ENCODE measurements around the gene CD320.
A peak's percentile ranks its signal among the peaks of the same experiment; 100 is the strongest.
"Not testable (repeated sequence)": the region's sequence is repeated elsewhere in the genome, so short reads cannot be mapped to it uniquely, and the experiment has no call there.

The CD320 gene

GRCh38 chr19:8307400-8307964 lies 676 bp downstream of the CD320 start:
- Mint-ChIP-seq H3K27ac (peak overlapping the region; percentile 92), H3K36me3 (ENCODE audit: low read depth) (peaks cover 8% of the 10 kb centered on the region), H3K4me3 (peak overlapping the region; percentile 94), H3K27me3 (ENCODE audit: low read depth) (no peaks in the 10 kb centered on the region), H3K9me3 (no peaks in the 10 kb centered on the region), H3K4me1 (ENCODE audit: low read depth) (peaks cover 25% of the 10 kb centered on the region)
- no peak for DNase-seq (ENCODE audit: low spot score)

- Mint-ChIP-seq H3K27ac (no peak overlapping the region), H3K36me3 (ENCODE audit: low read depth) (peaks cover 11% of the 10 kb centered on the region), H3K4me3 (peak overlapping the region; percentile 94), H3K4me1 (ENCODE audit: low read depth) (peaks cover 25% of the 10 kb centered on the region), H3K9me3 (no peaks in the 10 kb centered on the region), H3K27me3 (ENCODE audit: low read depth) (no peaks in the 10 kb centered on the region)
- no peak for DNase-seq (ENCODE audit: low spot score)
Measured at GRCh38 chr19:8306235-8307054, 1.7 kb downstream of the CD320 start.

DNA sequence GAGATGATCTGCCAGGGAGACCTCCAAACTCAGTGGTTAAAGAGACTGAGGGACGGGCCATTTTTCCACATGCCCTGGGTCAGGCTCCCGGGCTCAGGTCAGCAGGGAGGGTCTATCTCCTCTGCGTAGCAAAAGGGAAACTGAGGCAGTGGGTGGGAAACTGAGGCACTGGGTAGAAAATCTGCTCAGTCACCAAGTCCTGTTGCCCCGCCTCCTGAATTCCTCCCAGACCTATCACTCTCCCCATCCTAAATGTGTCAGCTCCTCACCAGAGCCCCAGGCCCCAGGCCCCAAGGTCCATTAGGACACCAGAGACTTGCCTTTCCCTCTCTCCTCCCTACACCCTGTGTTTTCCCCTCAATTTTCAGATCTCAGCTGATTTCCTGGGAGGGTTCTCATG lies 2.4 kb downstream of the CD320 start:
- Mint-ChIP-seq H3K27me3 (ENCODE audit: low read depth) (no peaks in the 10 kb centered on the region), H3K9me3 (no peaks in the 10 kb centered on the region), H3K27ac (no peak overlapping the region), H3K36me3 (ENCODE audit: low read depth) (peaks cover 8% of the 10 kb centered on the region), H3K4me1 (ENCODE audit: low read depth) (peaks cover 25% of the 10 kb centered on the region), H3K4me3 (no peak overlapping the region)
- DNase-seq (ENCODE audit: low spot score) = peak; percentile 2

GRCh38 chr19:8304841-8305621 lies 3.1 kb downstream of the CD320 start:
- Mint-ChIP-seq H3K4me1 (ENCODE audit: low read depth) (peaks cover 25% of the 10 kb centered on the region), H3K27ac (peak overlapping the region; percentile 41), H3K36me3 (ENCODE audit: low read depth) (peaks cover 8% of the 10 kb centered on the region), H3K27me3 (ENCODE audit: low read depth) (no peaks in the 10 kb centered on the region), H3K9me3 (no peaks in the 10 kb centered on the region), H3K4me3 (no peak overlapping the region)
- peak; percentile 11 for DNase-seq (ENCODE audit: low spot score)

- Mint-ChIP-seq H3K27ac (no peak overlapping the region), H3K27me3 (ENCODE audit: low read depth) (no peaks in the 10 kb centered on the region), H3K4me1 (ENCODE audit: low read depth) (peaks cover 15% of the 10 kb centered on the region), H3K4me3 (no peak overlapping the region), H3K9me3 (no peaks in the 10 kb centered on the region), H3K36me3 (ENCODE audit: low read depth) (peaks cover 2% of the 10 kb centered on the region)
- DNase-seq (ENCODE audit: low spot score) = no peak
Measured at GRCh38 chr19:8302734-8303133, 5.4 kb downstream of the CD320 start.

GRCh38 chr19:8302357-8302691 lies 5.8 kb downstream of the CD320 start:
- H3K27ac Mint-ChIP-seq = no peak overlapping the region
- H3K4me3 Mint-ChIP-seq = no peak overlapping the region
- peaks cover 2% of the 10 kb centered on the region for H3K36me3 Mint-ChIP-seq (ENCODE audit: low read depth)
- no peaks in the 10 kb centered on the region for H3K9me3 Mint-ChIP-seq
- peaks cover 11% of the 10 kb centered on the region for H3K4me1 Mint-ChIP-seq (ENCODE audit: low read depth)
- DNase-seq (ENCODE audit: low spot score) = no peak
- no peaks in the 10 kb centered on the region for H3K27me3 Mint-ChIP-seq (ENCODE audit: low read depth)

DNA sequence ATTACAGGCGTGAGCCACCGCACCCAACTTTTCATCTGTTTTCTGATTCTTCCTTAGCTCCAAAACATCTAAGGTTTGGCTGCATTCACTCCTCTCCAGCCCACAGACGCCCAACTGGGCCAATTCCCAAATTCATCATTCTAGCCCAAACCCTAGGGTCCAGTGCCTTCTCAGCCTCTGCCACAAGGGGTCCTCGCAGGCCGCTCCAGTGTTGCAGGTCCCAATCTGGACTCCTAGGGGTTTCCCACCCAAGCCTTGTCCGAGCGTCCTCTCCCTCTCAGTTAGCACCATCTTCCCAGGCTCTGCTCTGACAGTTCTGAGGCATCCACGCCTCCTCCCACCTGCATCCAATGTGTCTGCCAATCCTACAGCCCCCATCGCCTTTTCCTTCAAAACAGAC lies 16.8 kb downstream of the CD320 start:
- H3K4me3 Mint-ChIP-seq; H3K9me3 Mint-ChIP-seq; H3K27me3 Mint-ChIP-seq (ENCODE audit: low read depth); DNase-seq (ENCODE audit: low spot score); H3K27ac Mint-ChIP-seq; H3K4me1 Mint-ChIP-seq (ENCODE audit: low read depth); H3K36me3 Mint-ChIP-seq (ENCODE audit: low read depth): not testable (repeated sequence)

DNA sequence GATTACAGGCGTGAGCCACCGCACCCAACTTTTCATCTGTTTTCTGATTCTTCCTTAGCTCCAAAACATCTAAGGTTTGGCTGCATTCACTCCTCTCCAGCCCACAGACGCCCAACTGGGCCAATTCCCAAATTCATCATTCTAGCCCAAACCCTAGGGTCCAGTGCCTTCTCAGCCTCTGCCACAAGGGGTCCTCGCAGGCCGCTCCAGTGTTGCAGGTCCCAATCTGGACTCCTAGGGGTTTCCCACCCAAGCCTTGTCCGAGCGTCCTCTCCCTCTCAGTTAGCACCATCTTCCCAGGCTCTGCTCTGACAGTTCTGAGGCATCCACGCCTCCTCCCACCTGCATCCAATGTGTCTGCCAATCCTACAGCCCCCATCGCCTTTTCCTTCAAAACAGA lies 31.6 kb downstream of the CD320 start:
- H3K4me3 Mint-ChIP-seq; H3K27me3 Mint-ChIP-seq (ENCODE audit: low read depth); H3K36me3 Mint-ChIP-seq (ENCODE audit: low read depth); DNase-seq (ENCODE audit: low spot score); H3K9me3 Mint-ChIP-seq; H3K4me1 Mint-ChIP-seq (ENCODE audit: low read depth); H3K27ac Mint-ChIP-seq: not testable (repeated sequence)

DNA sequence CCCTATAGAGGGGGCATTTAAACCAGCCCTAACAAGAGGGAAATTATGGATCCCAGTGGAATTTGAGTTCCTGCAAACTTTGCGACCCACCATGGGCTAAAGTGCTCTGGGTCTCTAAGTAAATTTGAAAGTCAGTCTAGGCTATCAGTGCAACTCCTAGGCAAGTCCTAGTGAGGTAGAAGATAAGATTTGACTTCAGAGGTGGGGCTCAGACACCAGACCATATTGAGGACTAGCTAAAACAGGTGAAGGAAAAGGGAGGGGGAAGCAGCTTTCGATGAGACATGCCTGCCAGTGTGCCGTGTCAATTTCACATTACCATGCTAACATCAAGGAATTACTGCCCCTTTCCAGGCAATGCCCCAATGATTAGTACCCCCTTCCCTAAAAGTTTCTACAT lies 38.4 kb downstream of the CD320 start:
- H3K4me3 Mint-ChIP-seq = peak overlapping the region; percentile 87
- no peaks in the 10 kb centered on the region for H3K9me3 Mint-ChIP-seq
- peaks cover 13% of the 10 kb centered on the region for H3K4me1 Mint-ChIP-seq (ENCODE audit: low read depth)
- H3K36me3 Mint-ChIP-seq (ENCODE audit: low read depth) = no peaks in the 10 kb centered on the region
- H3K27me3 Mint-ChIP-seq (ENCODE audit: low read depth) = no peaks in the 10 kb centered on the region
- DNase-seq (ENCODE audit: low spot score) = no peak
- H3K27ac Mint-ChIP-seq = peak overlapping the region; percentile 95

GRCh38 chr19:8265872-8266271 lies 42.3 kb downstream of the CD320 start:
- no peaks in the 10 kb centered on the region for H3K27me3 Mint-ChIP-seq (ENCODE audit: low read depth)
- H3K9me3 Mint-ChIP-seq = no peaks in the 10 kb centered on the region
- no peak for DNase-seq (ENCODE audit: low spot score)
- H3K36me3 Mint-ChIP-seq (ENCODE audit: low read depth) = no peaks in the 10 kb centered on the region
- peaks cover 13% of the 10 kb centered on the region for H3K4me1 Mint-ChIP-seq (ENCODE audit: low read depth)
- no peak overlapping the region for H3K4me3 Mint-ChIP-seq
- no peak overlapping the region for H3K27ac Mint-ChIP-seq

- H3K36me3 Mint-ChIP-seq (ENCODE audit: low read depth); H3K27me3 Mint-ChIP-seq (ENCODE audit: low read depth); DNase-seq (ENCODE audit: low spot score); H3K4me1 Mint-ChIP-seq (ENCODE audit: low read depth); H3K9me3 Mint-ChIP-seq; H3K27ac Mint-ChIP-seq; H3K4me3 Mint-ChIP-seq: not testable (repeated sequence)
Measured at GRCh38 chr19:8264248-8264647, 43.9 kb downstream of the CD320 start.

DNA sequence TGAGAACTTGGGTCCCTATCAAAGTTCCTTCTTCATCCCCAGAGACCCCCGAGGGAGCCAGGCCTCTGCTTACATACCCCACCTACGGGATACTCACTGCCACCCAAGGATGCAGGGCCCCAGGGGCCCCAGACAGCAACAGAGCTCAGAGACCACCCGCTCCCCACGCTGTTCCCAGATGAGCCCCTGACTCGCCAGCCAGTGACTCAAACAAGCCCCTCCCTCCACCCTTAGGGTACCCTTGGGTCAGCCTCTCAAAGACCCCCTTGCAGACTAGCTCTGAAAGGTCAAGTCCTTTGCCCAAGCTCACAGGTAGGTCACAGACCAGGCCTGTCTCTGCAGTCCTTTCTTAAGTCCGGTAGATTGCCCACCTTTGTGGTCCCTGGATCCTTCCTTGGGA lies 45.7 kb downstream of the CD320 start:
- Mint-ChIP-seq H3K4me3 (no peak overlapping the region), H3K27ac (no peak overlapping the region), H3K9me3 (no peaks in the 10 kb centered on the region)

DNA sequence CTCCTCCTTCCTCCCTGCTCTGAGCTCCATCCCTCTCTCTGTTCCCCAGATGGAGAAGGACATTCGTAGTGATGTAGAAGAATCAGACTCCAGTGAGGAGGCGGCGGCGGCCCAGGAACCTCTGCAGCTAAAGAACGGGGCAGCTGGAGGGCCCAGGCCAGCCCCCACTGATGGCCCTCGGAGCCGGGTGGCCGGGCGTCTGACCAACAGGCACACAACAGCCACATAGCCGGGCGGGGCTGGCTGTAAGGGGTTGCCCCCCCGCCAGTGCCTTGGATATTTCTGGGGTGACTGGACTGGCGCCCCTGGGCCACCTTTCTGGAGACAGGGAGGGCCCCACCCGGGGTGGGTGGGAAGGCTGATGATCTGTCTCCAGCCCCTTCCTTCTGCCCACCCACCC lies 46.3 kb downstream of the CD320 start:
- no peak for DNase-seq (ENCODE audit: low spot score)
- Mint-ChIP-seq H3K9me3 (no peaks in the 10 kb centered on the region), H3K4me1 (ENCODE audit: low read depth) (peaks cover 9% of the 10 kb centered on the region), H3K36me3 (ENCODE audit: low read depth) (peaks cover 7% of the 10 kb centered on the region), H3K4me3 (no peak overlapping the region), H3K27me3 (ENCODE audit: low read depth) (no peaks in the 10 kb centered on the region), H3K27ac (no peak overlapping the region)

More for the DNA sequence above, 45.7 kb downstream of the CD320 start:
- no peaks in the 10 kb centered on the region for H3K27me3 Mint-ChIP-seq (ENCODE audit: low read depth)
- DNase-seq (ENCODE audit: low spot score) = no peak
- peaks cover 5% of the 10 kb centered on the region for H3K4me1 Mint-ChIP-seq (ENCODE audit: low read depth)
- peaks cover 2% of the 10 kb centered on the region for H3K36me3 Mint-ChIP-seq (ENCODE audit: low read depth)

GRCh38 chr19:8261347-8261746 lies 46.8 kb downstream of the CD320 start:
- no peaks in the 10 kb centered on the region for H3K9me3 Mint-ChIP-seq
- H3K36me3 Mint-ChIP-seq (ENCODE audit: low read depth) = peaks cover 7% of the 10 kb centered on the region
- peaks cover 10% of the 10 kb centered on the region for H3K4me1 Mint-ChIP-seq (ENCODE audit: low read depth)
- DNase-seq (ENCODE audit: low spot score) = no peak
- no peak overlapping the region for H3K4me3 Mint-ChIP-seq
- no peak overlapping the region for H3K27ac Mint-ChIP-seq
- no peaks in the 10 kb centered on the region for H3K27me3 Mint-ChIP-seq (ENCODE audit: low read depth)
